Pons (tissue), 1 donor: ENCODE results near the gene QRICH2.
"Not testable (repeated sequence)": the region's sequence is repeated elsewhere in the genome, so short reads cannot be mapped to it uniquely, and the experiment has no call there.

Experiments
- DNase-seq: peaks from one replicate; pipeline ENCODE4 v3.0.0-alpha.2; 2016; ENCODE audit warnings: low spot score

The QRICH2 gene, protein sequence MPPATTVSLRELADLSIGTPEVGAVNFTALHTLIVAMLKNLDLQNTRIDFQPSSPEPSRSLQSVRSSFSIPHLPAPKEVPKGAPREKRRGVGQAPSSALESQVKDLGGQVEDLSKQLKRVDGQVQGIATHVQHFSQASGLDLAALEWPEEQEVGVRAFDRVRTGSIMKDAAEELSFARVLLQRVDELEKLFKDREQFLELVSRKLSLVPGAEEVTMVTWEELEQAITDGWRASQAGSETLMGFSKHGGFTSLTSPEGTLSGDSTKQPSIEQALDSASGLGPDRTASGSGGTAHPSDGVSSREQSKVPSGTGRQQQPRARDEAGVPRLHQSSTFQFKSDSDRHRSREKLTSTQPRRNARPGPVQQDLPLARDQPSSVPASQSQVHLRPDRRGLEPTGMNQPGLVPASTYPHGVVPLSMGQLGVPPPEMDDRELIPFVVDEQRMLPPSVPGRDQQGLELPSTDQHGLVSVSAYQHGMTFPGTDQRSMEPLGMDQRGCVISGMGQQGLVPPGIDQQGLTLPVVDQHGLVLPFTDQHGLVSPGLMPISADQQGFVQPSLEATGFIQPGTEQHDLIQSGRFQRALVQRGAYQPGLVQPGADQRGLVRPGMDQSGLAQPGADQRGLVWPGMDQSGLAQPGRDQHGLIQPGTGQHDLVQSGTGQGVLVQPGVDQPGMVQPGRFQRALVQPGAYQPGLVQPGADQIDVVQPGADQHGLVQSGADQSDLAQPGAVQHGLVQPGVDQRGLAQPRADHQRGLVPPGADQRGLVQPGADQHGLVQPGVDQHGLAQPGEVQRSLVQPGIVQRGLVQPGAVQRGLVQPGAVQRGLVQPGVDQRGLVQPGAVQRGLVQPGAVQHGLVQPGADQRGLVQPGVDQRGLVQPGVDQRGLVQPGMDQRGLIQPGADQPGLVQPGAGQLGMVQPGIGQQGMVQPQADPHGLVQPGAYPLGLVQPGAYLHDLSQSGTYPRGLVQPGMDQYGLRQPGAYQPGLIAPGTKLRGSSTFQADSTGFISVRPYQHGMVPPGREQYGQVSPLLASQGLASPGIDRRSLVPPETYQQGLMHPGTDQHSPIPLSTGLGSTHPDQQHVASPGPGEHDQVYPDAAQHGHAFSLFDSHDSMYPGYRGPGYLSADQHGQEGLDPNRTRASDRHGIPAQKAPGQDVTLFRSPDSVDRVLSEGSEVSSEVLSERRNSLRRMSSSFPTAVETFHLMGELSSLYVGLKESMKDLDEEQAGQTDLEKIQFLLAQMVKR (N-terminal part only)

DNA sequence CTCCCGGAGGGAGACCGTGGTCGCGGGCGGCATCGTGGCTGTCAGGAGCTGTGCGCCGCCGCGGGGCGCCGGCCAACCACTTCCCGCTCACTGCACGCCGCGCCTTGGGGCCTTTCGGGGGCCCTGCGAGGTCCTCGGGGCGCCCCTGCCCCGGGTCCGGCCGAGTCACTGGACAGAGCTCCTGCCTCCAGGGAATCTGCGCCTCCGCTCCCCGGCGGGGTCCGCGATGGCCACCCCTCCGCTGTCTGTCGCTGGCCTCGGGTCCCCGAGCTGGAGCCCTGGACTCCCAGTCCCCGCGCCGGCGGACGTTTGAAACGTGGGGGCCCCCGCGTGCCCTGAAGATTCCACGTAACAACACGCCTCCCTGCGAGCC lies at the start of gene QRICH2:
QRICH2 (minus strand) TSS at position 311 of the 373 bp plus-strand sequence; CDS start at position 33, 278 bp downstream.
- DNase-seq = no peak

DNA sequence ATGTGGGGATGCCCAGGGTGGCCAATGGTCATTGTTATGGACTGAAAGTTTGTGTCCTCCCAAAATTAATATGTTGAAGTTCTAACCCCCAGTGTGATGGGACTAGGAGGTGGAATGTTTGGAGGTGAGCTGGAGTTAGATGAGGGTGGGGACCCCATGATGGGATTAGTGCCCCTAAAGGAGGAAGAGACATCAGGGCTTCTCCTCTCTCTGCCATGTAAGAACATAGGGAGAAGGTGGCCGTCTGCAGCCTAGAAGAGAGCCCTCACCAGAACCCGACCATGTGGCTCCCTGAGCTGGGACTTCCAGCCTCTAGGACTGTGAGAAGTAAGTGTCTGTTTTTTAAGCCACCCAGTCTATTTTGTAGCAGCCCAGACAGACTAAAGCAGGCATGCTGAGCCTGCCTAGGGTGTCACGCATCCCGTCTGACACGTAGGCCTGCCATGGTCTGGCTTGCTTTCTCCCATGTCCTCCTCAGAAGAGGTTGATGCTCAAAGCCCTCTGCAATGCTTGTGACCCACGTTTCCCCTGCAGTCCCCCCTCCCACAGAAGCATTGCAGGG lies 49.6 kb upstream of the QRICH2 start:
- no peak for DNase-seq

DNA sequence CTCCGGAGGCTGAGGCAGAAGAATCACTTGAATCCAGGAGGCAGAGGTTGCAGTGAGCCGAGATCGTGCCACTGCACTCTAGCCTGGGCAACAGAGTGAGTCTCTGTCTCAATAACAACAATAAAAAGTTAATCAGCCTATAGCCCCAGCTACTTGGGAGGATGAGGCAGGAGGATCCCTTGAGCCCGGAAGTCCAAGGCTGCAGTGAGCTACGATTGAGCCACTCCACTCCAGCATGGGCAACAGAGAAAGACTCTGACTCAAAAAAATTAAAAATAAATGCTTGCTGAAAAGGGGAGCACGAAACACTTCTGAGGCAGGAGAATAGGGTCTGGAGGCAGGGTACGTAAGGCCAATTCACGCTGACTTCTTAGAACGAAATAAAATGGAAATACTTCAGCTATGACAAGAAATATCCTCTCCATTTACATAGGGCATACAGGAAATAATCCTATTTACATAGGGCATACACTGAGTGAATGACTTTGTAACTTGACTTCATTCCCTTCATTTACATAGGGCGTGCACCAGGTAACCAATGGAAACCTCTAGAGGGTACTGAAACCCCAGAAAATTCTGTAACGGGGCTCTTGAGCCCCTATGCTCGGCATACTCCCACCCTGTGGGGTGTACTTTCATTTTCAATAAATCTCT lies 48.9 kb upstream of the QRICH2 start:
- no peak for DNase-seq

DNA sequence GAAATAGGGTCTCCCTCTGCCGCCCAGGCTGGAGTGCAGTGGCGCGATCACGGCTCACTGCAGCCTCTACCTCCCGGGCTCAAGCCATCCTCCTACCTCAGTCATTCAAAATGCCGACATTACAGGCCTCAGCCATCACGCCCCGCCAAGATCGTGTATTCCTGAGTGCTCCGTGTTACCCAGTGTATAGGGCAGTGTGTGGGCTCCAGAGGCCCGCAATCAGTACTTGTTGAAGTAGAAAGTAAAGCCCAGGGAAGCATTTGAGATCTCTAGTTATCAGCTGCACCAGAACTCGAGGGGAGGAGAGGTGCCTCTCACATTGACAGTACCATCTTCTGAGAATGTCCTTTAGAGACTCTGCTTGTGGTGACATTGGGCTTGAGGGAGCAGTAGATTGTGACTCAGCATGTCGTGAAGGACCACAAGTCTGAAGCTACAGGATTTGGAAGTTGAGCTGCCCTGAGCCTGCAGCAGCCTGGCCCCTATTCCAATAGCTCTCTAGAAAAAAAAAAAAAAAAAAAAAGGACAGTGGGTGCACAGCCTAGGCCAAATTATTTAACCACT lies 46.8 kb upstream of the QRICH2 start:
- DNase-seq = no peak

DNA sequence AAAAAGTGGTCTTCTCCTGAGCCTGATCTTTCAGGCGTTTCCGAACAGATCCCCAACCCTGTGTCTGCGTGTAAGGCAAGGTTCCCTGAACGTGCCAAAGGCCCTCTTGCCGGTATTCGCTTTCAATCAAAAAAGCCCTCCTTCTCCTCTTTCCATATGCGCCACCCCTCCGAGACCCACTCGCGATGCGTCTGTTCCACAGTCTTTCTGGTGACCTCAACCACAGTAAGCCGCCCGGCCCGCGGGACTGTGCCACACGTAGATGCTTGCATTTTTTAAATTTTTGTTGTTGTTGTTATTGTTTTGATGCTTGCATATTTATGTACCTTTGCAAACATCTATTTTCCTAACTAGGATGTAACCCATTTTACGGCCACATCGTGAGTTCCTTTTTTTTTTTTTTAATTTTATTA lies 46.2 kb upstream of the QRICH2 start:
- DNase-seq = no peak

DNA sequence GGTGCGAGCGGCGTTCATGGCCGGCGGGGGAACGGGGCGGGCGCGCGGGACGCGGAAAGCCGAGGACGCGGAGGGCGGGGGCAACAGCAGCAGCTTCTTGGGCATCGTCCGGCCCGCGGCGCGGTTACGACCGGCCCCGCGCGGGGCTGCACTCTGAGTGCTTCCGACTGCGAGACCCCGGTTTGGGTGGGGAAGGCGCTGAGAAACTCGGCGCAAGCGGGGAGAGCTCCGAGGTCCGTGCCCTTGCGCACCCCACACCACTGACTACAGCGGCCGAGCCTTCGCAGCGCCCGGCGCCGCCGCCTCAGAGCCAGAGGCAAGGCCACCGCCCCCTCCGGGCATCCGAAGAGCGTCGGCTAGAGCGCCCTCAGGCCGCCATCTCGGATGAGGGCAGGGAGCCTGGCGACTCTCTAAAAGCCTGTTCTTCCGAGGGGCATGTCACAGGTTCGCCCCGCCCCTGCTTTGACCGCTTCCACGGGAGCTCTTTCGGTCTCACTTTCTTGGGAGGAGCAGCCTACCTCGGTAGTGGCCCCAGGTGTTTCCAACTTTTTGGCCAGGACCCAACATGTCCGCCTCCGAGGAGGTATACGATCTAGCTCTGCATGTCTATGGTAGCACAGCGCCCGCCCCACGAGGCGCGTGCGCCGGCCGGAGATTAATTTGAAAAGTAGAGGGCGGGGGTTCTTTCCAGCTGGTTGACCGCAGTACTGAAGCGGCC lies 45.7 kb upstream of the QRICH2 start, which contains the start of gene PRPSAP1:
PRPSAP1 (minus strand) TSS at position 318 of the 718 bp plus-strand sequence; CDS start at position 105, 213 bp downstream.
- DNase-seq = peak; percentile 91

DNA sequence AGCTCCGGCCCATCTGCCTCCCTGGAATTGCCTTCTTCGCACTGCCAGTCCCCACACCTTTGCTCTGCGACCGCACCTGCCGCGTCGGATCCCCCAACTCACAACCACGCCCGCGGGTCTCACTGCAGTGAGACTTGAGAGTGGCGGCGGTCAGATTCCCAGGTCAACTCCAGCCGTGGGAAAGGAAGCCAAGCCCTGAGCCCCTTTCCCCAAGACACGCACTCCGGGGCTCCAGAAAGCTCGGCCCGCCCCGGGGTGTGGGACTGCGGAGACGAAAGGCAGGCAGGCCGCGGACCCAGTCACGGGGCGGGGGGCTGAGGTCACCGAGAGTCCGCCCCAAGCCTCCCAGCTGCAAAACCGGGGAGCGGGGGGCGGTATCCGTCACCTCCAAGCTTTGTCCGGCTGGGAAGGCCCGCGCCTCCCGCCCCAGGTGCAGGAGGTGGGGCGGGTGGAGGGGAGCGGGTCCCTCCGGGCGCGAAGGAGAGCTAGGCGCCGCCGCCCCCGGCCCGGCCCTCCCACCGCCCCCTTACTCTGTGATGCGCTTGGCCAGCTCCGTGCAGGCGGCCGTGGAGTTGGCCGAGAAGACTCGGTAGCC lies 45.0 kb upstream of the QRICH2 start:
- DNase-seq = no peak

DNA sequence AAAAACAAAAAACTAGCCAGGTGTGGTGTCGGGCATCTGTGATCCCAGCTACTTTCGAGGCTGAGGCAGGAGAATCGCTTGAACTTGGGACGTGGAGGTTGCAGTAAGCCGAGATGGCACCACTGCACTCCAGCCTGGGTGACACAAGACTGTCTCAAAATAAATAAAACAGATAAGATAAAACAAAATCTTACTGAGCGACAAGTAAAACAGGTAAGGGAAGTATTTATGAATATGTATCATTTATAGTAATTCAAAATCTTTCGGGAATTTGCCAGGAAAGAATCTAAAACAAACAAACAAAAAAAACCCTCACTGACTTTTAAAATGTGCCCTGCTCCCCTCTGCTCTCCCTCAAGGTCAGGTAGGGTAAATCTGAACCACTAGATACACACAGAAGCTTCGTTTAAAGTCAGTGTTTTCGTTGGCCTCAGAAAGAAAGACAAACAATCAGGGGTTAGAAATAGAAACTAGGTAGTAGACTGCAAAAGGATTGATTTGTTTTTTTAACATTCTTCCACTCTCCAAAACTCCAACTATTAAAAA lies 43.5 kb upstream of the QRICH2 start:
- DNase-seq = no peak

DNA sequence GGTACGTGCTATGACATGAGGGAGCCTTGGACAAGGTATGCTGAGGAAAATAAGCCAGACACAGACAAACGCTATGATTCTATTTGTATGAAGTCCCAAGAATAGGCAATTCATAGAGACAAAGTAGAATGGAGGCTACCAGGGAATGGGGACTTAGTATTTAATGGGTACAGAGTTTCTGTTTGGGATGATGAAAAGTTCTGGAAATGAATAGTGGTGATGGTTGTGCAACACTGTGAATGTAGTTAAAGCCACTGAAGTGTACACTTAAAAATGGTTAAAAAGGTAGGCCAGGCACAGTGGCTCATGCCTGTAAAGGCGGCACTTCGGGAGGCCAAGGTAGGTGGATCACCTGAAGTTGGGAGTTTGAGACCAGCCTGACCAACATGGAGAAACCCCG lies 42.4 kb upstream of the QRICH2 start:
- no peak for DNase-seq

DNA sequence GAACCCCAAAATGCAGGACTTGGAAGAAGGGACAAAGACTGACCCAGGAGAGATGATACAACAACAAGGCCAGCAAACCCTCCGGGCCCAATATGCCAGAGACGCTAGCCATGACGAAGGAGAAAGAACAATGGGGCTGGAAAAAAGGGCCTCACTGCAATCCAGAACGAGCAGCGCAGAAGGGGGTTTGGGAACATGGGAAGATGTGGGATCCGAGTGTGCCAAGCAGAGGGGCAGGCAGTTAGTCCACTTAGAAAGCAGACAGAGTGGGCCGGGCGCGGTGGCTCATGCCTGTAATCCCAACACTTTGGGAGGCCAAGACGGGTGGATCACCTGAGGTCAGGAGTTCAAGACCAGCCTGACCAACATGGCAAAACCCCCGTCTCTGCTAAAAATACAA lies 38.9 kb upstream of the QRICH2 start:
- not testable (repeated sequence) for DNase-seq

DNA sequence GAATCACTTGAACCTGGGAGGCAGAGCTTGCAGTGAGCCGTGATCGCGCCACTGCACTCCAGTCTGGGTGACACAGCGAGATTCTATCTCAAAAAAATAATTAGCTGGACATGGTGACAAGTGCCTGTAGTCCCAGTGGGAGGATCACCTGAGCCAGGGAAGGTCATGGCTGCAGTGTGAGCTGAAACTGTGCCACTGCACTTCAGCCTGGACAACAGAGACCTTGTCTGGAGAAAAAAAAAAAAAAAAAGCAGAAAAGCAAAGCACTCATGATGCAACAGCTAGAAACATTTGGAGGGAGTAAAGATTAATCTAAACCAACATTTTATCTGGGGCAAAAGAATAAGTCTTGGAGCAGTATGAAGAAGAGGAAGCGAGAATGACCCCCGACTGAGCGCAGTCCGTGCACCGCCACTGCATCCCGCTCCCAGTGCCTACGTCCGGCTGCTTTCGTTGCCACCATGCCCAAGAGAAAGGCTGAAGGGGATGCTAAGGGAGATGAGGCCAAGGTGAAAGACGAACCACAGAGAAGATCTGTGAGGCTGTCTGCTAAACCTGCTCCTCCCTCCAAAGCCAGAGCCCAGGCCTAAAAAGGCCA lies 37.4 kb upstream of the QRICH2 start:
- DNase-seq = no peak

DNA sequence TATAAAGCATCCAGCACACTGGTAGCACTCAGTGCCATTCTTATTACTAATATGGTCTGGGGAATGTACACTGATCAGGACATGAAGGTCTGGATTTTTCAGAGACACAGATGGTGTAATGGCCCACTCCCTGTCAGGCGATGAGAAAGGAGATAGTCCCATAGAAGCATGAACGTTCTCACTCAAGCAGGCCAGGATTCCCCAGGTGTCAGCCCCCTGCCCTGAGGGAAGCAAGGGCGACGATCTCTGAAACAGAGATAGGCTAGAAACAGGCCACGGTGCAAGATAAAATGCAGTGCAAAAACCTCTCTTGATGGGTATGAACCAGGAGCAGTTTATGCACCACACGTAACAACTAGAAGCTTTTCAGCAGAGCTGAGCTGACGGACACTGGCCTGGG lies 35.0 kb upstream of the QRICH2 start:
- DNase-seq = no peak

DNA sequence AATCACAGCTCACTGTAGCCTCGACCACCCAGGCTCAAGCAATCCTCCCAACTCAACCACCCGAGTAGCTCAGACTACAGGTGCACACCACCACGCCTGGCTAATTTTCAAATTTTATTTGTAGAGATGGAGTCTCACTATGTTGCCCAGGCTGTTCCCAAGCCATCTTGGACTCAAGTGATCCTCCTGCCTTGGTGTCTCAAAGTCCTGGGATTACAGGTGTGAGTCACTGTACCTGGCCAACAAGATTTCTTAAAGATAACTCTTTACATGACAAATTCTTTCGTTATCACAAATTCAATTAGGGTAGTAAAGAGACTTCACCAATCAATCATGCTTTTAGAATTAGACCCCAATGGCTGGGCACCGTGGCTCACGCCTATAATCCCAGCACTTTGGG lies 33.2 kb upstream of the QRICH2 start:
- no peak for DNase-seq

DNA sequence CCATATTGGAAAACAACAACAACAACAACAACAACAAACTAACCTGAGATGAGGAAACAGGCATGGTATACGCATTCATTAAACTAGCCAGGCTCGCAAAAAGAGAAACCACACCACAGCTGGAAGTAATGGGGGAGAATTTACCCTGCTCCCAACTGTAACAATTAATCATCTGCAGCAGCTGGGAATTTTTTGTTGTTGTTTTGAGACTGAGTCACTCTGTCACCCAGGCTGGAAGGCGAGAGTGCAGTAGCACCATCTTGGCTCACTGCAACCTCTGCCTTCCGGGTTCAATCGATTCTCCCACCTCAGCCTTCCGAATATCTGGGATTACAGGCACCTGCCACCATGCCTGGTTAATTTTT lies 29.3 kb upstream of the QRICH2 start:
- no peak for DNase-seq

DNA sequence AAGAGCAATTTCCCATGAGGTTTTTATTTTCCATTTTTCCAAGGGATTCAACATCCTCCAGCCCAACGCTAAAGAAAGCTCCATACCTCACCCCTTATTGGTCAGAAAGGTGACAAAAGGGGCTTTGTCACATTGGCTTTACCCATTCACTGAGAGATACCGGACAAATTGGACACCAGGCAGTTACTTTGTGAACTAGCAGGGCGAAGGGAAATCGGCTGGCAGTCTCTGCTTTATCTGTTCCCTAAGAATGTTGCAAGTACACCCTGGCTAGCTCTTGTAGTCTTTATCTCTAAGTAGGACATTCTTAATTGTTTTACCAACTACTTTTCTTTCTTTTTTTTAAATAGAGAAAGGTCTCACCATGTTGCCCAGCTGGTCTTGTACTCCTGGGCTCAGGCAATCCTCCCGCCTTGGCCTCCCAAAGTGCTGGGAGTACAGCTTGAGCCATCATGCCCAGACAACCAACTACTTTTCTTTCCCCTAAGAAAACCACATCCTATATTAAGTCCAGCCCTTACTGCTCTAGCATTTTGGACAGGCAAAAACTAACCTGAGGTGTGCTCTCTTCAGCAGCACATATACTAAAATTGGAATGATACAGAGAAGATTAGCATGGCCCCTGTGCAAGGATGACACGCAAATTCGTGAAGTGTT lies 28.8 kb upstream of the QRICH2 start:
- DNase-seq = no peak

DNA sequence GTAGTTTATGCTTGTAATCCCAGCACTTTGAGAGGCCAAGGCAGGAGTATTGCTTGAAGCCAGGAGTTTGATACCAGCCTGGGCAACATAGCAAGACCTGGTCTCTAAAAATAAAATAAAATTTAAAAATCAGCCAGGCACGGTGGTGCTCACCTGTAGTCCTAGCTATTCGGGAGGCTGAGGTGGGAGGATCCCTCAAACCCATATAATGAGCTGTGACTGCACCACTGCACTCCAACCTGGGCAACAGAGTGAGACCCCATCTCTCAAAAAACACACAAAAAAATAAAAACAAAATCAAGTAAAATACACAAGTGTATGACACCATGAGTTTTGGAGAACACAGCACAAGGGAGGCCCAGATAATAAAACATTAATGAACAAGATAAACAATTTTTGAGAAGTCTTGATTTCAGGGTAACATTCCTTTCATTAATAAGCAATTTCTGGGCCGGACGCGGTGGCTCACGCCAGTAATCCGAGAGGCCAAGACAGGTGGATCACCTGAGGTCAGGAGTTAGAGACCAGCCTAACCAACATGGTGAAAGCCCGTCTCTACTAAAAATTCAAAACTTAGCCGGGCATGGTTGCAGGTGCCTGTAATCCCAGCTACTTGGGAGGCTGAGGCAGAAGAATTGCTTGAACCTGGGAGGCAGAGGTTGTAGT lies 27.8 kb upstream of the QRICH2 start:
- no peak for DNase-seq

DNA sequence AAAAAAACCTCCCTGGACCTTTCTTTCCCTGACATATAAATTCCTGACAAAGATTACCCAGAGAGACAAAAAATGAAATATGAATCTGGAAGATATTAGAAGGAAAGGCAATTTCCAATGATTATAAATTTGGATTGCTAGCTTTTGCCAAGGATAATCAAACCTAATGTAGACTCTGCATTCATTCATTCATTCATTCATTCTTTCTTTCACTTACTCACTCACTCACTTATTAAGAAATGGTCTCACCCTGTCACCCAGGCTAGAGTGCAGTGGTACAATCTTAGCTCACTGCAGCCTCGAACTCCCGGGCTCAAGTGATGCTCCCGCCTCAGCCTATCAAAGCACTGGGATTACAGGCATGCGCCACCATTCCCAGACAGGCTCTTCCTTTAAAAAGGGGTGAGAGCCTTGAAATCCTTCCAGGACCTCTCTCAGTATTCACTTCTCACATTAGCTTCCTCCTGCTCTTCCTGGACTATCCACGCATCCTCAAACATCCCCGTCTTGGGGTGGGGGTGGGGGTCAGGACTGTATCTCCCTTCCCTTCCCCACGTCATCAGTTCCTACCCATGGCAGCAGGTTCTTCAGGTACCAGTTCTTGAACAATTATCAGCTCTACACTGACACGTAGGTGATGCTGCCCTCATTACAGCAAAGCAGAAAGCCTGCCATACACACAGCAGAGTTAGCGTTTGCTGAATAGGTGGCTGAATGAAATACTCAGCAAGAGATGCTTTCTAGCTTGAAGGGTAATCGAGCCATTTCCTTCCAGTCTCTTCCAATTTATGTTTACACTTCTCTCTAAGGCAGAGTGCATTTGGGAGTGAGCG lies 25.8 kb upstream of the QRICH2 start:
- DNase-seq = no peak
